ENCODE results near the gene FAM186B.

The FAM186B gene

DNA sequence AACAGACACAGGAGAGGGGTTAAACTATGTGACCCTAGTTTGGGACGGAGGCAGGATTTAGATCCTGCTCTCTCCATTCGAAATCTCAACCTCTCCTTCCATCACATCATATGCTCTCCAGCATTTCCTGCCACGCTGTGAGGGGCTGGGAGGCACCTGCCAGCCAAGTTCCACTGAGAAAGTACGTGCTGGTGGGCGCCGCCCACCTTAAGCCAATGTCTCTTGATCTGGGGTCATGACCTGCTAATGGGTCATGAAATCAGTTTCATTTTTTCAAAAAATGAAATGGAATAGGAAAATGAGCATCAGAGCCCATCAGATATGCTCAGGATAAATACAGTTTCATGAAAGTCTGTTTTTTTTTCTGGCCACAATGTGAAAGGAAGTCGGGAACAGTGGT, 44.7 kb downstream of the FAM186B start:
- WGBS, 2 experiments = 95 to 96% methylated on average over 7 of the region's 7 CpGs
- H3K36me3 ChIP-seq (ENCODE audit: control insufficient read depth, insufficient read depth, low read length) = peaks cover 61% of the 10 kb centered on the region
- no peaks in the 10 kb centered on the region for H3K27me3 ChIP-seq (ENCODE audit: control insufficient read depth, insufficient read depth, low read length, poor library complexity, severe bottlenecking)
- H3K4me1 ChIP-seq (ENCODE audit: control insufficient read depth, insufficient read depth, low read length) = no peaks in the 10 kb centered on the region
- H3K4me3 ChIP-seq (ENCODE audit: insufficient read depth, low read depth, low read length) = no peak overlapping the region
- H3K9me3 ChIP-seq (ENCODE audit: control insufficient read depth, low read length) = no peaks in the 10 kb centered on the region
- H3K27ac ChIP-seq (ENCODE audit: insufficient read depth, low read depth, low read length, poor library complexity, severe bottlenecking) = no peak overlapping the region

DNA sequence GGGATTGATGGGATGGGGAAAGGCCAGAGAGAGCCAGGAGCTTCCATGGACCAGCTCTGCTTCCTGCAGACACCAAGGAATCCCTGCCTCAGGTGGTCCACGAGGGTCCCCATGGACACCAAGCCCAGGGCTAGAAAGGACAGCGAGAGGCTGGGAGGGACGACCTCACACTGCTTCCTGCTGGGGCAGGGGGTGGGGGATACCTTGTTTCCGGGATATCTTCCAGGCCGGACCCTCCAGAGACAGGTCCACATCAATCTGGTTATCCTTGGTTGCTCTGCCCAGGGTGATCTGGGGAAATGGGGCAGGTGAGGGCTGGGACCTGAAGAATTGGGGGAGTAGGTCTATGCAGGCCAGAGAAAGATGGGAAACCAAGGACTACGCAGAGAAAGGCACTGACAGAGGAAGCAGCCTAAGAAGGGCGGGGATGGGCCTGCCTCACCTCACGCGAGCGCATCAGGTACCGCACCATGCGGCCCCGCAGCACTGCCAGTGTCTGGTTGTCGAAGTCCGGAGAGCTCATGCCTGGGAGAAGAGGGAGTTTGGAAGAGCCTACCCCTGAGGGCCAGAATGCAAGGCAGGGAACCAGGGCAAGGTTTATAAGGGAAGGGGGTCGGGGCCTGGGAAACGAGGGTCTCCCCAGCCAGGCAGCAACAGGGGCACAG, 46.3 kb downstream of the FAM186B start:
- Histone ChIP-seq H3K9me3 (ENCODE audit: control insufficient read depth, low read length) (no peaks in the 10 kb centered on the region), H3K4me1 (ENCODE audit: control insufficient read depth, insufficient read depth, low read length) (no peaks in the 10 kb centered on the region), H3K27ac (ENCODE audit: insufficient read depth, low read depth, low read length, poor library complexity, severe bottlenecking) (no peak overlapping the region), H3K27me3 (ENCODE audit: control insufficient read depth, insufficient read depth, low read length, poor library complexity, severe bottlenecking) (no peaks in the 10 kb centered on the region), H3K36me3 (ENCODE audit: control insufficient read depth, insufficient read depth, low read length) (peaks cover 50% of the 10 kb centered on the region), H3K4me3 (ENCODE audit: insufficient read depth, low read depth, low read length) (no peak overlapping the region)
- 96% methylated on average over 17 of the region's 17 CpGs for WGBS, 2 experiments

DNA sequence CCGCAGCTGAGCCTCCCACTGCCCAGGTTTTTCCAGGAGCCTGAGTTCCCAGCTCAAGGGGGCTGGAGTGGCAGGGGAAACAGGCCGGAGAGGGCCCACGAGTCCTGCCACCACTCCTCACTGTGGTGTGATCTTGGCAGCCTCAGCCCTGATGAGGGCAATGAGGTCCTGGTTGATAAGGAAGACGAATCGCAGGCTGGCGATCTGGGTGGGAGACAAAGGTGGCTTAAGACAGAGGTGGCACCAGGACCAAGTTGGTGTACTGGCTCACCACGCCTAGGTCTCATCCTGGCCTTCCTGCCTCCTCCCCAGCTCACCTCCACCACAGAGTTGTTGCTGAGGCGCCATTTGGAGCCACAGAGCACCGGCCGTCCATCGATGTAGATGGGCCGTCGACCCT, 46.9 kb downstream of the FAM186B start:
- 96 to 97% methylated on average over 13 of the region's 13 CpGs for WGBS, 2 experiments
- Histone ChIP-seq H3K27me3 (ENCODE audit: control insufficient read depth, insufficient read depth, low read length, poor library complexity, severe bottlenecking) (no peaks in the 10 kb centered on the region), H3K36me3 (ENCODE audit: control insufficient read depth, insufficient read depth, low read length) (peaks cover 44% of the 10 kb centered on the region)

DNA sequence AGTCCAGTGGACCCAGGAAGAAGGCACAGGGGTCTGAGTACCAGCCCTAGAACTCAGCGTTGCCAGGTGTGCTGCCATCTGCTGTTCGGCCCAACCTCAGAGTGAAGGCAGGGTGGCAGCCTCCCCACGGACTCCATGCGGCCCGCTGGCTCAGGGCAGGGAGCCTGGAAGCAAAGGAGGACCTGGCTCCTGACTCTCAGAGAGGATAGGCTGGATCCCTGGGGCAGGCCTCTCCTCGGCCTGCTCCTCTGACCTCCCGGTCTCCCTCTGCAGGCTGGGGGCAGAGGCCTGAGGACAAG, 47.6 kb downstream of the FAM186B start:
- Histone ChIP-seq H3K4me3 (ENCODE audit: insufficient read depth, low read depth, low read length) (no peak overlapping the region), H3K36me3 (ENCODE audit: control insufficient read depth, insufficient read depth, low read length) (peaks cover 38% of the 10 kb centered on the region), H3K27me3 (ENCODE audit: control insufficient read depth, insufficient read depth, low read length, poor library complexity, severe bottlenecking) (no peaks in the 10 kb centered on the region), H3K9me3 (ENCODE audit: control insufficient read depth, low read length) (no peaks in the 10 kb centered on the region), H3K27ac (ENCODE audit: insufficient read depth, low read depth, low read length, poor library complexity, severe bottlenecking) (no peak overlapping the region), H3K4me1 (ENCODE audit: control insufficient read depth, insufficient read depth, low read length) (no peaks in the 10 kb centered on the region)
- 88 to 90% methylated on average over 7 of the region's 7 CpGs for WGBS, 2 experiments

More for the DNA sequence above, 46.9 kb downstream of the FAM186B start:
- H3K9me3 ChIP-seq (ENCODE audit: control insufficient read depth, low read length) = no peaks in the 10 kb centered on the region
- H3K4me3 ChIP-seq (ENCODE audit: insufficient read depth, low read depth, low read length) = no peak overlapping the region
- H3K4me1 ChIP-seq (ENCODE audit: control insufficient read depth, insufficient read depth, low read length) = no peaks in the 10 kb centered on the region
- no peak overlapping the region for H3K27ac ChIP-seq (ENCODE audit: insufficient read depth, low read depth, low read length, poor library complexity, severe bottlenecking)

DNA sequence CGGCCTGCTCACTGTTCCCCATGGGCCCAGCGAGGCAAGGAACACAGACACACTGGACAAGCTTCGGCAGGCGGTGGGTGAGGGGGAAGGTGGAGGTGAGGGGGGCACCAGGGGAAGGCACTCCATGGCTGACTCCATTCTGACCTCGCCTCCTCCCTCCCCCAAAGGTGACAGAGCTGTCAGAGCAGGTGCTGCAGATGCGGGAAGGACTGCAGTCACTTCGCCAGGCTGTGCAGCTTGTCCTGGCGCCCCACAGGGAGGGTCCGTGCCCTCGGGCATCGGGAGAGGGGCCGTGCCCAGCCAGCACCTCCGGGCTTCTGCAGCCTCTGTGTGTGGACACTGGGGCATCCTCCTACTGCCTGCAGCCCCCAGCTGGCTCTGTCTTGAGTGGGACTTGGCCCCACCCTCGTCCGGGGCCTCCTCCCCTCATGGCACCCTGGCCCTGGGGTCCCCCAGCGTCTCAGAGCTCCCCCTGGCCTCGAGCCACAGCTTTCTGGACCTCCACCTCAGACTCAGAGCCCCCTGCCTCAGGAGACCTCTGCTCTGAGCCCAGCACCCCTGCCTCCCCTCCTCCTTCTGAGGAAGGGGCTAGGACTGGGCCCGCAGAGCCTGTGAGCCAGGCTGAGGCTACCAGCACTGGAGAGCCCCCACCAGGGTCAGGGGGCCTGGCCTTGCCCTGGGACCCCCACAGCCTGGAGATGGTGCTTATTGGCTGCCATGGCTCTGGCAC, 48.1 kb downstream of the FAM186B start:
- Histone ChIP-seq H3K36me3 (ENCODE audit: control insufficient read depth, insufficient read depth, low read length) (peaks cover 34% of the 10 kb centered on the region), H3K4me1 (ENCODE audit: control insufficient read depth, insufficient read depth, low read length) (no peaks in the 10 kb centered on the region), H3K4me3 (ENCODE audit: insufficient read depth, low read depth, low read length) (no peak overlapping the region), H3K27me3 (ENCODE audit: control insufficient read depth, insufficient read depth, low read length, poor library complexity, severe bottlenecking) (no peaks in the 10 kb centered on the region), H3K27ac (ENCODE audit: insufficient read depth, low read depth, low read length, poor library complexity, severe bottlenecking) (no peak overlapping the region), H3K9me3 (ENCODE audit: control insufficient read depth, low read length) (no peaks in the 10 kb centered on the region)
- WGBS, 2 experiments = 95 to 96% methylated on average over 18 of the region's 18 CpGs

DNA sequence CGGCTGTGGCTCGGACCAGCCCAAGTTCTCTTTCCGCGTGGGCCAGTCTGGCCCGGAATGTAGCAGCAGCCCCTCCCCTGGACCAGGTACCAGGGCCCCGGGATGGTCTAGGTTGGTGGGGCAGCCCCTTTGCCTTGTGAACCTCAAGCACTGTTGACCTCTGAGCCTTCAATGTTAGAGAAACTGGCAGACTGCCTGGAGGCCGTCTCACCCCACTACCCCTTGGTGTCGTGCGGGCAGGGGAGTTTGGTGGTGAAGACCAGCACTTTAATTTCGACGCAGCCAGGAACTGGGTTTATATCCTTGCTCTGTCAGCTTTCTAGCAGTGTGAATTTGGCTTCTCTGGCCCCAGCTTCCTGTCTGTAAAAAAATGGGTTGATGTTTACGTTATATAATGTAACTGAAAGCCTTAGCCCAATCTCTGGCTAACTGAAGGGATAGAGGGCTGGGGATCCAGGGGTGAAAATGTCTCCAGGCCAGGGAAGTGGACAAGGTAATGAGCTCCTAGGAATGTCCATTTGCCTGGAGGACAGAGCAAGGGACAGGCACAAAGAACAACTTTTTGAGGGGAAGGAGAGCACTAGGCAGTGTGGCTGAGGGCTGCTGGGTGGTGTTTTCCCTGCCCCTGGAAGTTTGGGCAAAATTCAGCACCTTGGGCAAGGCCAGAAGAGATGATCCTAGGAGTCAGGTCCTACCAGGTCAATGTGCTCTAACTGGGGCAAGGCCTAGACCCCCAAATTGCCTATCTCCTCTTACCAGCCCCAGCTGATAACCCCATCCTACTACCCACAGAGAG, 48.9 kb downstream of the FAM186B start:
- Histone ChIP-seq H3K9me3 (ENCODE audit: control insufficient read depth, low read length) (no peaks in the 10 kb centered on the region), H3K27me3 (ENCODE audit: control insufficient read depth, insufficient read depth, low read length, poor library complexity, severe bottlenecking) (no peaks in the 10 kb centered on the region), H3K36me3 (ENCODE audit: control insufficient read depth, insufficient read depth, low read length) (peaks cover 28% of the 10 kb centered on the region), H3K27ac (ENCODE audit: insufficient read depth, low read depth, low read length, poor library complexity, severe bottlenecking) (peak overlapping the region; percentile 36), H3K4me3 (ENCODE audit: insufficient read depth, low read depth, low read length) (no peak overlapping the region), H3K4me1 (ENCODE audit: control insufficient read depth, insufficient read depth, low read length) (no peaks in the 10 kb centered on the region)
- WGBS, 2 experiments = 95% methylated on average over 12 of the region's 12 CpGs

DNA sequence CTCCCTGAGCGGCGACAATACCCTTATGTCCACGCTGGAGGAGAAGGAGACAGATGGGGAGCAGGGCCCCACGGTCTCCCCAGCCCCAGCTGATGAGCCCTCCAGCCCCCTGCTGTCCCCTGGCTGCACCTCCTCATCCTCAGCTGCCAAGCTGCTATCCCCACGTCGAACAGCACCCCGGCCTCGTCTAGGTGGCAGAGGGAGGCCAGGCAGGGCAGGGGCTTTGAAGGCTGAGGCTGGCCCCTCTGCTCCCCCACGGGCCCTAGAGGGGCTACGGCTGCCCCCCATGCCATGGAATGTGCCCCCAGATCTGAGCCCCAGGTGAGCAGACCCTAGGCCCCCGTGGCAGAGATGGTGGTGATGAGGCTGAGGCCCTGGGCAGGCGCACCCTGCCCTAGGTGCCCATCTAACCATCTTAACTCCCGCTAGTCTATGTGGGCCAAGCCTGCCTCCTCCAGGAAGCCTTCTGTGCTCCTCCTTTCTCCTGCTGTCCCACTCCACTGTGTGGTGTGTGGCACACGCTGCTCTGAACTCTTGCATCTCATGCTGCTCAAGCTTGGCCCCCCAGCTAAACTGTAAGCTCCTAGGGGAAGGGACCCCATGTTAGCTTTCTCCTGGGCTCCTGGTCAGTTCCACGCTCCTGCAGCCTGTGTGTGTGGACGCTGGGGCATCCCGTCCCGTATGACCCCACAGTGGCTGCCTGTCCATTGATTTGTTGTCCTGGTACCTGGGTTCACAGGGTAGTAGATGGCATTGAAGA, 49.6 kb downstream of the FAM186B start:
- no peak overlapping the region for H3K27ac ChIP-seq (ENCODE audit: insufficient read depth, low read depth, low read length, poor library complexity, severe bottlenecking)
- H3K9me3 ChIP-seq (ENCODE audit: control insufficient read depth, low read length) = no peaks in the 10 kb centered on the region
- peaks cover 21% of the 10 kb centered on the region for H3K36me3 ChIP-seq (ENCODE audit: control insufficient read depth, insufficient read depth, low read length)
- H3K4me3 ChIP-seq (ENCODE audit: insufficient read depth, low read depth, low read length) = no peak overlapping the region
- 94 to 95% methylated on average over 18 of the region's 18 CpGs for WGBS, 2 experiments
- H3K27me3 ChIP-seq (ENCODE audit: control insufficient read depth, insufficient read depth, low read length, poor library complexity, severe bottlenecking) = peaks cover 2% of the 10 kb centered on the region
- H3K4me1 ChIP-seq (ENCODE audit: control insufficient read depth, insufficient read depth, low read length) = no peaks in the 10 kb centered on the region

DNA sequence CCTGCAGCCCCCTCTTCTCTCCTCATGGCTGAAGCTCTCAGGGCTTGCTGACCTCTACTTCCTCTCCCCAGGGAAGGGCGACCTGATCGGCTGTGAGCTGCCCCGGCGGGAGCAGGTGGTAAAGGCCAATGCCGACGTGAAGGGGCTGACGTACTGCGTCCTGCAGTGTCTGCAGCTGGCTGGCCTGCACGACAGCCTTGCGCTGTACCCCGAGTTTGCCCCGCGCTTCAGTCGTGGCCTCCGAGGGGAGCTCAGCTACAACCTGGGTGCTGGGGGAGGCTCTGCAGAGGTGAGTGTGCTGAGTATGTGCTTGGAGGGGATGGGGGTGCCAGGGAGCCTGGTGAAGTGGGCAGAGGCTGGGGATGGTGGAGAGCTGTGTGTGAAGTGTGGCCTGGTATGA, 51.2 kb downstream of the FAM186B start:
- 90 to 92% methylated on average over 15 of the region's 15 CpGs for WGBS, 2 experiments
- Histone ChIP-seq H3K27ac (ENCODE audit: insufficient read depth, low read depth, low read length, poor library complexity, severe bottlenecking) (no peak overlapping the region), H3K36me3 (ENCODE audit: control insufficient read depth, insufficient read depth, low read length) (peaks cover 9% of the 10 kb centered on the region), H3K27me3 (ENCODE audit: control insufficient read depth, insufficient read depth, low read length, poor library complexity, severe bottlenecking) (peaks cover 17% of the 10 kb centered on the region), H3K9me3 (ENCODE audit: control insufficient read depth, low read length) (no peaks in the 10 kb centered on the region), H3K4me1 (ENCODE audit: control insufficient read depth, insufficient read depth, low read length) (peaks cover 4% of the 10 kb centered on the region), H3K4me3 (ENCODE audit: insufficient read depth, low read depth, low read length) (no peak overlapping the region)

DNA sequence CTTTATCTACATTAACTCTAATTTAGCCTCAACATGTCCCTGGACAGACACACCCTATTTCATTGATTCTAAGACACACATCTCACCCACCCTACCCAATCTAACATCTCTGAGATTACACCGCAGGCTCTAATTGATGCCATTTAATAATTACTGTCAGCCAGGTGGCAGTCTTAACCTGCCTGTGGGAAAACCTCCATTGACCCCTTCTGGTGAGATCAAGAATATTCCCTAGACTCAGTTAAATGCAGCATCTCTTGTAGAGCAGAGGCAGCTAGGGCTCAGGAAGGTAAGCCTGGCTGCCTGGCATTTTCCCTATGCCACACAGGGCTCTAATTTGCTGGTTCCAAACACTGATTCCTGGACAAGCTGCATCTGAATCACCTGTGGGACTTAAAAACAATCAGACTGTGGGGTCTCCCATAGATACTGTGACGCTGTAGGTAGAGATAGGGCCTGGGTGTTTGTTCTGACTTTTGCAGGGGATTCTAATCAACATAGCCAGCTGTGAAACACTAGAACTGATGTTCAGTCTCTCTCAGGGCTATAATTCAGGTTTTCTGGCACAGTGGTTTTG, 51.8 kb downstream of the FAM186B start:
- no peak overlapping the region for H3K4me3 ChIP-seq (ENCODE audit: insufficient read depth, low read depth, low read length)
- WGBS, 2 experiments = 66 to 74% methylated on average over 2 of the region's 2 CpGs
- no peak overlapping the region for H3K27ac ChIP-seq (ENCODE audit: insufficient read depth, low read depth, low read length, poor library complexity, severe bottlenecking)
- peaks cover 24% of the 10 kb centered on the region for H3K27me3 ChIP-seq (ENCODE audit: control insufficient read depth, insufficient read depth, low read length, poor library complexity, severe bottlenecking)
- peaks cover 9% of the 10 kb centered on the region for H3K4me1 ChIP-seq (ENCODE audit: control insufficient read depth, insufficient read depth, low read length)
- H3K9me3 ChIP-seq (ENCODE audit: control insufficient read depth, low read length) = no peaks in the 10 kb centered on the region
- H3K36me3 ChIP-seq (ENCODE audit: control insufficient read depth, insufficient read depth, low read length) = peaks cover 2% of the 10 kb centered on the region

All from ectodermal cell (in vitro differentiated cells).